K562 (cell line): ENCODE data around the gene SERF2. TPM values are rescaled to one million over a fixed set of nuclear protein-coding genes. Genes with fewer than 3 reads are reported as not detected.

Experiments used
- CHCHD3 ChIP-seq: fragments of 250-450 bp; sonication (Bioruptor Pico); IDR thresholded peaks from 2 replicates; pipeline ENCODE4 v2.1.2; 2022; ENCODE audit warnings: mild to moderate bottlenecking
- EP300 ChIP-seq: IDR thresholded peaks from 2 replicates; pipeline ENCODE4 v1.6.1; 2012; ENCODE audit warnings: low read length, improper control_type of control experiment
- GTF2E2 ChIP-seq: fragments of 200-800 bp; sonication (Bioruptor generic); IDR thresholded peaks from 2 replicates; pipeline ENCODE4 v1.6.1; 2016; ENCODE audit warnings: missing genetic modification characterization, missing compliant biosample characterization
- HDAC1 ChIP-seq, 2 experiments: fragments of 450-650 bp; IDR thresholded peaks; 2 replicates each; pipeline ENCODE4 v1.6.1; 2016 to 2017; ENCODE audit warnings: inconsistent platforms in 1 of 2, mild to moderate bottlenecking in 1 of 2, moderate library complexity in 1 of 2
- HDAC6 ChIP-seq: IDR thresholded peaks from 2 replicates; pipeline ENCODE4 v1.6.1; 2012; ENCODE audit warnings: low read depth, mild to moderate bottlenecking, control low read depth, inconsistent platforms, low read length, moderate library complexity
- HDAC8 ChIP-seq: fragments of 450-650 bp; IDR thresholded peaks from 2 replicates; pipeline ENCODE4 v1.6.1; 2016; ENCODE audit warnings: mild to moderate bottlenecking, missing genetic modification characterization, moderate library complexity, missing compliant biosample characterization
- KDM5B ChIP-seq: fragments of 200-600 bp; sonication (generic); IDR thresholded peaks from 2 replicates; pipeline ENCODE4 v1.6.1; 2012; ENCODE audit warnings: low read depth, mild to moderate bottlenecking, moderate library complexity, low read length, control low read depth, inconsistent platforms; ENCODE audit not compliant: insufficient replicate concordance
- KHSRP ChIP-seq: fragments of 450-650 bp; IDR thresholded peaks from 2 replicates; pipeline ENCODE4 v1.6.1; 2017
- NR4A1 ChIP-seq, 2 experiments: fragments of 250-450 bp in 1 of 2; fragments of 450-650 bp in 1 of 2; sonication (Bioruptor Pico) in 1 of 2; IDR thresholded peaks; 2 replicates each; pipeline versions ENCODE4 v1.4.0 to v1.6.1; 2016 to 2020; ENCODE audit warnings: mild to moderate bottlenecking in 2 of 2, missing compliant biosample characterization in 1 of 2, missing genetic modification characterization in 1 of 2, moderate library complexity in 1 of 2
- STAG1 ChIP-seq: sonication (generic); formaldehyde crosslinking; IDR thresholded peaks from 2 replicates; pipeline ENCODE4 v1.5.0; 2020; ENCODE audit warnings: missing genetic modification reagents, borderline replicate concordance
- ZNF121 ChIP-seq: sonication (generic); formaldehyde crosslinking; conservative IDR thresholded peaks from 2 replicates; pipeline ENCODE4 v1.8.0; 2022; ENCODE audit warnings: missing genetic modification reagents
- ZNF707 ChIP-seq: fragments of 250-450 bp; sonication (Bioruptor Pico); conservative IDR thresholded peaks from 2 replicates; pipeline ENCODE4 v1.8.0; 2022; ENCODE audit warnings: inconsistent platforms, mild to moderate bottlenecking, moderate library complexity
- polyA plus RNA-seq, 8 experiments: library from polyadenylated mRNA; depleted of rRNA in 4 of 8; stranded (reverse) in 5 of 8; unstranded in 3 of 8; fragments of >200 nt; fragmentation: Nextera tagmentation in 2 of 8; fragmentation: Illumina TruSeq in 1 of 8; extraction: Ambion mirVana in 2 of 8; extraction: Trizol in 1 of 8; gene quantifications; 2 replicates each; pipeline versions ENCODE4 v1.2.1 to v1.2.3, GENCODE V29; 2011 to 2014; ENCODE audit warnings: inconsistent platforms in 1 of 8, missing spikeins in 1 of 8
- total RNA-seq, 7 experiments: library from RNA; depleted of rRNA in 6 of 7; stranded (reverse); fragments of >200 nt in 6 of 7; fragmentation: Illumina TruSeq in 2 of 7; extraction: Trizol in 2 of 7; gene quantifications; 2 replicates each; pipeline versions ENCODE4 v1.2.1 to v1.2.3, GENCODE V29; 2011 to 2021; ENCODE audit warnings: low replicate concordance in 1 of 7
- TF ChIP-seq, protein P1 (sequence below), 2 experiments: fragments of 450-650 bp in 1 of 2; sonication (generic) in 1 of 2; formaldehyde crosslinking in 1 of 2; IDR thresholded peaks; 2 replicates each; pipeline versions ENCODE4 v1.7.1 to v1.9.0; 2016 to 2022; ENCODE audit warnings: inconsistent platforms in 1 of 2, mild to moderate bottlenecking in 1 of 2, missing genetic modification reagents in 1 of 2
- TF ChIP-seq, protein P2 (sequence below), 2 experiments: fragments of 450-650 bp; IDR thresholded peaks; 2 replicates each; pipeline ENCODE4 v1.6.1; 2016
- TF ChIP-seq, protein P3 (sequence below): fragments of 450-650 bp; formaldehyde crosslinking; IDR thresholded peaks from 2 replicates; pipeline ENCODE4 v1.4.0; 2020; ENCODE audit warnings: mild to moderate bottlenecking, moderate library complexity

SERF2 gene
- total and polyA plus RNA-seq, 9 of the 15 experiments (the other 6 are each of a cell fraction or from before 2014, with no cell fraction given): 497 to 3,360 (median 867) TPM

- TF ChIP-seq, protein P1, sequence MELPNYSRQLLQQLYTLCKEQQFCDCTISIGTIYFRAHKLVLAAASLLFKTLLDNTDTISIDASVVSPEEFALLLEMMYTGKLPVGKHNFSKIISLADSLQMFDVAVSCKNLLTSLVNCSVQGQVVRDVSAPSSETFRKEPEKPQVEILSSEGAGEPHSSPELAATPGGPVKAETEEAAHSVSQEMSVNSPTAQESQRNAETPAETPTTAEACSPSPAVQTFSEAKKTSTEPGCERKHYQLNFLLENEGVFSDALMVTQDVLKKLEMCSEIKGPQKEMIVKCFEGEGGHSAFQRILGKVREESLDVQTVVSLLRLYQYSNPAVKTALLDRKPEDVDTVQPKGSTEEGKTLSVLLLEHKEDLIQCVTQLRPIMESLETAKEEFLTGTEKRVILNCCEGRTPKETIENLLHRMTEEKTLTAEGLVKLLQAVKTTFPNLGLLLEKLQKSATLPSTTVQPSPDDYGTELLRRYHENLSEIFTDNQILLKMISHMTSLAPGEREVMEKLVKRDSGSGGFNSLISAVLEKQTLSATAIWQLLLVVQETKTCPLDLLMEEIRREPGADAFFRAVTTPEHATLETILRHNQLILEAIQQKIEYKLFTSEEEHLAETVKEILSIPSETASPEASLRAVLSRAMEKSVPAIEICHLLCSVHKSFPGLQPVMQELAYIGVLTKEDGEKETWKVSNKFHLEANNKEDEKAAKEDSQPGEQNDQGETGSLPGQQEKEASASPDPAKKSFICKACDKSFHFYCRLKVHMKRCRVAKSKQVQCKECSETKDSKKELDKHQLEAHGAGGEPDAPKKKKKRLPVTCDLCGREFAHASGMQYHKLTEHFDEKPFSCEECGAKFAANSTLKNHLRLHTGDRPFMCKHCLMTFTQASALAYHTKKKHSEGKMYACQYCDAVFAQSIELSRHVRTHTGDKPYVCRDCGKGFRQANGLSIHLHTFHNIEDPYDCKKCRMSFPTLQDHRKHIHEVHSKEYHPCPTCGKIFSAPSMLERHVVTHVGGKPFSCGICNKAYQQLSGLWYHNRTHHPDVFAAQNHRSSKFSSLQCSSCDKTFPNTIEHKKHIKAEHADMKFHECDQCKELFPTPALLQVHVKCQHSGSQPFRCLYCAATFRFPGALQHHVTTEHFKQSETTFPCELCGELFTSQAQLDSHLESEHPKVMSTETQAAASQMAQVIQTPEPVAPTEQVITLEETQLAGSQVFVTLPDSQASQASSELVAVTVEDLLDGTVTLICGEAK (IDR thresholded peaks at IDR 0.05): no peak
- TF ChIP-seq, protein P1 (CRISPR knock-in tag; IDR thresholded peaks at IDR 0.05): no peak
- TF ChIP-seq KDM5B (peak; percentile 32), HDAC8 (tag) (no peak), STAG1 (CRISPR knock-in tag) (no peak), CHCHD3 (no peak), HDAC6 (no peak), HDAC1 (IDR thresholded peaks at IDR 0.05) (0 out of 4 replicates have a peak, but pooled peaks of 1 of the 2 experiments have one; percentile 33), NR4A1 (CRISPR knock-in tag; IDR thresholded peaks at IDR 0.05) (no peak), NR4A1 (tag; IDR thresholded peaks at IDR 0.05) (peak; percentile 32; the same call in 1 of the 2 replicates), KHSRP (no peak), GTF2E2 (tag) (no peak; the same call in 1 of the 2 replicates), ZNF707 (CRISPR knock-in tag) (no peak), EP300 (no peak), ZNF121 (peak; percentile 97)
- TF ChIP-seq, protein P2, sequence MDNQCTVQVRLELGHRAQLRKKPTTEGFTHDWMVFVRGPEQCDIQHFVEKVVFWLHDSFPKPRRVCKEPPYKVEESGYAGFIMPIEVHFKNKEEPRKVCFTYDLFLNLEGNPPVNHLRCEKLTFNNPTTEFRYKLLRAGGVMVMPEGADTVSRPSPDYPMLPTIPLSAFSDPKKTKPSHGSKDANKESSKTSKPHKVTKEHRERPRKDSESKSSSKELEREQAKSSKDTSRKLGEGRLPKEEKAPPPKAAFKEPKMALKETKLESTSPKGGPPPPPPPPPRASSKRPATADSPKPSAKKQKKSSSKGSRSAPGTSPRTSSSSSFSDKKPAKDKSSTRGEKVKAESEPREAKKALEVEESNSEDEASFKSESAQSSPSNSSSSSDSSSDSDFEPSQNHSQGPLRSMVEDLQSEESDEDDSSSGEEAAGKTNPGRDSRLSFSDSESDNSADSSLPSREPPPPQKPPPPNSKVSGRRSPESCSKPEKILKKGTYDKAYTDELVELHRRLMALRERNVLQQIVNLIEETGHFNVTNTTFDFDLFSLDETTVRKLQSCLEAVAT (IDR thresholded peaks at IDR 0.05): peak in 1 of 2 experiments; percentile 27; a peak in 1 of 4 replicates
- TF ChIP-seq, protein P3, sequence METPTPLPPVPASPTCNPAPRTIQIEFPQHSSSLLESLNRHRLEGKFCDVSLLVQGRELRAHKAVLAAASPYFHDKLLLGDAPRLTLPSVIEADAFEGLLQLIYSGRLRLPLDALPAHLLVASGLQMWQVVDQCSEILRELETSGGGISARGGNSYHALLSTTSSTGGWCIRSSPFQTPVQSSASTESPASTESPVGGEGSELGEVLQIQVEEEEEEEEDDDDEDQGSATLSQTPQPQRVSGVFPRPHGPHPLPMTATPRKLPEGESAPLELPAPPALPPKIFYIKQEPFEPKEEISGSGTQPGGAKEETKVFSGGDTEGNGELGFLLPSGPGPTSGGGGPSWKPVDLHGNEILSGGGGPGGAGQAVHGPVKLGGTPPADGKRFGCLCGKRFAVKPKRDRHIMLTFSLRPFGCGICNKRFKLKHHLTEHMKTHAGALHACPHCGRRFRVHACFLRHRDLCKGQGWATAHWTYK (CRISPR knock-in tag): no peak
These were observed 33.9 kb downstream of the SERF2 start (continued) for GRCh38 chr15:43826029-43826507.
